ENCODE data around the gene PPFIA1.
"Not testable (repeated sequence)": the region's sequence is repeated elsewhere in the genome, so short reads cannot be mapped to it uniquely, and the experiment has no call there.

The PPFIA1 gene

DNA sequence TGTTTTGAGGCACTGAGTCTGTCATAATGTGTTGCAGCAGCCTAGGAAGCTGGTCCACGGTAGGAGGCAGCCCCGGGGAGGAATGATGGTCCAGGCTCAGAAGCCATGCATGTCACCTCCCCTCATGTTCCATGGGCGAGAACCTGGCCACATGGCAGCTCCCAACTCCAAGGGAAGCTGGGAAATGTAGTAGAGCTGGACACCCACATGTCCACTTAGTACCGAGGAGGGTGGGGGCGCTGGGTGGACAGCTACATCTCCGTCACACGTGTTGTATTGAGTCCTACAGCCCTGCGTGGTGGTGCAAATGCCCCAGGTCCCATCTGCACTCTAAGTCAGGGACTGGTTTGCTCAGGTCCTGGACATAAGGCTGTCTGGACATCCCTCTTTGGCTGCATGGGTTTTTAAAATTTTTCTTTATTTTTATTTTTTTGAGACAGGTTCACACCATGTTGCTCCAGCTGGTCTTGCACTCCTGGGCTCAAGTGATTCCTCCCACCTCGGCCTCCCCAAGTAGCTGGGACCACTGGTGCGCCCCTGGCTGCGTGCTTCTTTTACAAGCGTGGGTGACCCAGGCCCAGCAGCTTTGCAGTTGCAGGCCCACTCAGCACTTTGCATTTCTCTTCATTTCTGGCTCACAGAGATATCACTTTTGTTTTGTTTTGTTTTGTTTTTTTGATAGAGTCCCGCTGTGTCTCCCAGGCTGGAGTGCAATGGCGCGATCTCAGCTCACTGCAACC lies 123.9 kb downstream of the PPFIA1 start:
- DNase-seq (ENCODE audit: low read depth in 3 of 3): no peak

DNA sequence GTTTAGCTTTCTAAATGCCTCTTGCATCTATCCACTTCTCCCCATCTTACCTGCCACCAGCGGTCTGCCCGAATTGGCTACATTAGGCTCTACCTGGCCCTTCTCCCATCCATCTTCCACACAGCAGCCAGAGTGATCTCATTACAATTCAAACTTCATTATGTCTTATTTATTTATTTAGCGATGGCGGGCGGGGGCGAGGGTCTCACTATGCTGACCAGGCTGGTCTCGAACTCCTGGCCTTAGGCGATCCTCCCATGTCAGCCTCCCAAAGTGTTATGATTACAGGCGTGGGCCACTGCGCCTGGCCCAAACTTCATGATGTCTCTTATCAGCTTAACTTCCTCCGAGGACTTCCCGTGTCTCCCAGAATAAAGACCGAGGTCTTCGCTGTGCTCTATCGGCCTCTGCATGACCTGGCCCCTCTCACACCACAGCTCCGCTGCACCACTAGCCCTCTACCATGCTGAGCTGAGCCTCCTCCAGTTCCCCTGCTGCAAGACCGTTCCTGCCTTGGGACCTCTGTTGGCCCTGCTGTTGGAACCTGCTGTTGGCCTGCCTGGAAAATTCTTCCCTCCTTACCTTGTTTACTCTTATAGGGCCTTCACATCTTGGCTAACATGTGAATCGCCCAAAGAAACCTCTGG lies 127.0 kb downstream of the PPFIA1 start:
- DNase-seq (ENCODE audit: low read depth in 3 of 3): no peak

DNA sequence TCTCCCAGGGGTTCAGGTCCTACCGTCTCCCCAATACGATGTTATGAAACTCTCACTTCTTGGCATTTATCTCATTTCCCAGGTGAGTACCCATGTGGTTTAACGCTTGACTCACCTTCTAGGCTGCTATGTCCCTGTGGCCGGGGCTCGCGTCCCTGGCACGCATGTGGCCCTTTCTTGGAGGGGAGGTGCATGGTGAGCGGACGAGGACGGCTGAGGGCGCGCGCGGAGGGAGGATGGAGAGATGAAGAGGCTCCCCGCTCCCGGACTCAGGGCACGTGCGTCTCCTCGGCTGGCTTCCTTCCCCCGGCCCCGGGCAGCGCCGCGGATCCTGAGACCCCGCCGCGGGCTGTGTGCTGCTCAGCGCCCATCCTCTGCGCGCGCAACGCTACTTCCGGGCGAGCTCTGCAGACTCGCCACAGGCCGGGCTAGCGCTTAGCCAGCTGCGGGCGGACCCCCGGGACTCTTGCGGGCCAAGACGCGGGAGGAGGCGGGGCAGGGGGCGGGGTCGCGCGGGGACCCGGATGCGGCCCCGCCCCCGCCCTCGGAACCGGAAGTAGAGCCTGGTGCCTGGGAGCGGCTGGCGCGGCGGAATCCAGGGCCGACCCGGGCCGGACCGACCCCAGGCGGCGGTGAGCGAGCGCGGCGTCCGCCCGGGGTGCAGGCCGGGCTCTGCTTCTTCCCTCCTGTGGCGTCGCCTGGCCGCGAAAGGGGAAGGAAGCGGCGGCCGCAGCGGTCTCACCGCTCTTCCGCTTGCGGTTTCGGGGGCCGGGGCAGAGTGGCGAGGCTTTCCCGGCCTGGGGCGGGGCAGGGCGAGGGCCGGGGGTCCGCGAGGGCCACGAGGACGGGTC lies 127.7 kb downstream of the PPFIA1 start, which contains the start of gene CTTN:
CTTN (plus strand) TSS at position 547 of the 851 bp plus-strand sequence. CDS start 8,769 bp downstream, outside the sequence.
- DNase-seq (ENCODE audit: low read depth in 3 of 3): peak; percentile 34 to 77 (median 44)

DNA sequence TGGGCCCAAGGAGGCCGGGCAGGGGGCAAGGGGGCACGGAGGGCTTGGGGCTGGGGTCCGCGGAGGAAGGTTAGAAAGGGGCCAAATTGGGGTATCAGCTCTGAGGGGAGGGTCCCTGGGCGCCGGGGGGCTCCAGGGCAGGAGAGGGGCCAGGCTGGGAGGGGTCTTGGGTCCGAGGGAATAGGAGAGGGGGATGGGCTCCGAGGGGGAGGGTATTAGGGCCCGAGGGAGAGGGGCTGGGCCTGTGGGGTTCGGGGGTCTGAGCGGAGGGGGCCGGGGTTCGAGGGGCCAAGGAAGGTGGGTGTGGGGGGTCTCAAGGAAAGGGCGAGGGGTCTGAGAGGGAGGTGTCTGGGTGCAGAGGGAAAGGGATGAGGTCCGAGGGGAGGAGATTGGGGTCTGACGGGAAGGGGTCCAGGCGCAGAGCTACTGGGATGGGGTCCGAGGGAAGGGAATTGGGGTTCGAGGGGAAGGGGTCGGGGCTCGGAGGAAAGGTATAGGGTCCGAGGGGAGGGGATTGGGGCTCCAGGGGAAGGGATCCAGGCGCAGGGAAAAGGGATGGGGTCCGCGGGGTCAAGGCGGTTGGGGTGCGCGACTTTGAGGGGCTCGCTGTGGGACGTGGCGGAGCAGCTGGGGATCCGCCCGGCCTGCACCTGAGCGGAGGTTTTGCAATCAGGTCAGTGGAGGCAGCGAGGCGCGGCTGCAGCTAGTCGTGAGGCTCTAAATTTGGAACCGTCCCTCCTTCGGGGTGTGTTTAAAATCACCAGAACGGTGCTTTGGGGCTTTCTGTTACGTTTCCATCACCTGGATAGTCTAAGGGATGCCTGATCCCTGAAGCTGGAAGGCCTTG lies 128.6 kb downstream of the PPFIA1 start:
- DNase-seq (ENCODE audit: low read depth in 3 of 3): no peak

DNA sequence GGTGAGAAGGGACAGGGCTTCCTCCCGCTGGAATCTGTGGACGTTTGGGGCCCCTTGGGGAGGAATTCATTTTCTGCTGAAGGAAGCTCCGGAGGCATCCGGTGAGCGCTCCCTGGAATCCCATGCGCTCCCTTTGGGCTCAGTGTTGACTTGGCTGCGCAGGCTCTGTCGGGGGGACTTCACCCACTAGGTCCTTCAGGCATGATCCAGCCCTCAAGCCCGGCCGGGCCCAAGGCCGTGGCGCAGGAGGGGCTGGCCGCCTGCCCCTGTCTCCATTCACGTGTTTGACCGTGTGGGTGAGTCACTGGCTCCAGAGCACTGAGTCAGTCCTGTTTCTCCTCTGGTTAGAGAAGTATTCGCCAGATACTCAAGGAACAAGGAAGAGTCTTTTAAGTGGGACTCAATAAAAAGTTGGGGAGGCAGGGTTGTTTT lies 129.2 kb downstream of the PPFIA1 start:
- DNase-seq (ENCODE audit: low read depth in 3 of 3): no peak

DNA sequence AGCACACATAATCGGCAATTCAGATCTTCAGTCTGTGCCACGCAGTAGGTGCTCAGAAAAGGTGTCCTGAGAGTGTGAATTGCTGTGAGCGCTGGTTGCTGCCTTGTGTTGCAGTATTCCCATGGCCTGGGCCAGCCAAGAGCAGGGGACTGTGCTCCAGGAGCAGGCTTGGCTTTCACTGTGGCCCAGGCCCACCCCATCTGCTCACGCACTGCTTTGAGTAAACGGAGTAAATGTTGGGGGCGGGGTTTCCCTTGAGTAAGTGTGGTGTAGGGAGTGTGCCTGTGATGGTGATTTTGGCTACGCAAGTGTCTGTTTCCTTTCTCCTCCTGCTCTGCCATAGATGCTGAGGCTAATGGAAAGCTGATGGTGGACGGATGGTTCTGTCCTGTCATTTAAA lies 130.2 kb downstream of the PPFIA1 start:
- no peak for DNase-seq (ENCODE audit: low read depth in 3 of 3)

DNA sequence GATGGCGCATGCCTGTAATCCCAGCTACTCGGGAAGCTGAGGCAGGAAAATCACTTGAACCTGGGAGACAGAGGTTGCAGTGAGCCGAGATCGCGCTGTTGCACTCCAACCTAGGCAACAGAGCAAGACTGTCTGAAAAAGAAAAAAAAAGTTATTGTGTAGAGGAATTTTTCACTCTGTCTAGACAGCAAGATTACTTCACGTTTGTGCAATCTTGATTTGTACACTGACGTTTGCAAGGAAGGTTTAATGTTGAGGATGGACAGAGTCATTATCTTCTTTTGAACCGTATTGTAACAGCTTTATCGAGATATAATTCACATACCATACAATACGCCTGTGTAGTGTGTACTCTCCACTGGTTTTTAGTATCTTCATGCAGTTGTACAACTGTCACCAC lies 131.5 kb downstream of the PPFIA1 start:
- DNase-seq (ENCODE audit: low read depth in 3 of 3): no peak

DNA sequence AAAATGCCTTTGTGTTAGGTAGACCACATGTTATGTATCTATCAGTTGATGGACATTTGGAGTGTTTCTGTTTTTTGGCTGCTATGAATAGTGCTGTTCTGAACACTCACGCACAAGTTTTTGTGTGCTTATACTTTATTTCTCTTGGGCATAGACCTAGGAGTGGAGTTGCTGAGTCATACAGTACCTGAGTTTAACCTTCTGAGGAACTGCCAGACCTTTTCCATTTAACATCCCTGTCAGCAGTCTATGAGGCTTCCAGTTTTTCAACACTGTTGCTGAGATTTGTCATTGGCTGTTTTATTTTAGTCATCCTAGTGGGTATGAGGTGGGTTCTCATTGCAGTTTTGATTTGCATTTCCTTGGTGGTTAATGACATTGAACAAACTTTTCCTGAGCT lies 132.2 kb downstream of the PPFIA1 start:
- DNase-seq (ENCODE audit: low read depth in 3 of 3): no peak

DNA sequence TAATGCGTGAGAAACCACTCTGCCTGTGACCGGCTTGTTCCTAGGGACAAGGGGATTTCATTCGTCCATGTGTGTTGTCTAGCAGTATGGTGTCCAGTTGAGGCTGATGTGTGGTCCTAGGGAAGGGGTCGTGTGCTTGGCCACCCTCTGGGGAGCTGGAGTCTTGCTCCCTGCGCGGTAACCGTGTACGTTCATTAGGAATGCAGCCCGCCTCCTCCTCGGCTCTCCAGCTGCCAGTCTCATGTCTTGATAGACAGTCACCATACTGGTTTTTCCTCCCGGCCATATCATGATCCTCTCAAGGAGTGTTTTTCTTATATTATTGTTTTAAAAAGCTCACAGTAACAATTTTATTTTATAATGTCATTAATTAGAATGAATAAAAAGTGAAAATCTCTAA lies 133.8 kb downstream of the PPFIA1 start:
- no peak for DNase-seq (ENCODE audit: low read depth in 3 of 3)

DNA sequence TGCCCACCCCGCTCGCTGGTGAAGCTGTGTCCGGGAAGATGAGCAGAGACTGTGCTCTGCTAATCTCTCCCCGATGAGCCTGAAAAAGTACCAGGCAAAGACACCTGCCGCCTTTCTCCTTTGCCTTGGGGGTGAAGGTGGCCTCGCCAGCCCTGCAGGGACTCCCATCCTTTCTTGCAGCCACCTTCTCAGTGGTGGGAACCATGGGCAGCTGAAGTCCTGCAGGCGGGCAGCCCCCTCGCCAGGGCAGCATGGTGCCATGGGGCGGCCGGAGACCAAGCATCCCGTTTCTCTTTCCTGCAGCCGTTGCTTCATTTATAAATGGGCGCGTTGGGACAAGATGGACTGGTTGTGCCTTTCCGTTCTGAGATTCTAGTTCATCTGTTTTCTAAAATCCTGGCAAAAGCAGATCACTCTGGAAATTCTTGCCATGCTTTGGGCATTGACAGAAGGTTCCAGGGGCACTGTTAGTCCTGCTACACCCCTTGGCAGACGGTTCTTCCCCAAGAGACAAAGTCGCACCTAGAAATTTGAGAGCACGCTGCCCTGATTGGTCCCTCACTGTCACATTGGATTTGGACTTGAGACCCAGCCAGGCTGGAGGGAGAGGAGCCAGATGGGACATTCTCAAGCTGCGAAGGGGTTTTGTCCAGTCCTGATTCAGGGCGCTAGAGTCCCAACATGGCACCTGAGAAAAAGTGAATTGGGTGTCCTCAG lies 135.3 kb downstream of the PPFIA1 start:
- DNase-seq (ENCODE audit: low read depth in 3 of 3): no peak

DNA sequence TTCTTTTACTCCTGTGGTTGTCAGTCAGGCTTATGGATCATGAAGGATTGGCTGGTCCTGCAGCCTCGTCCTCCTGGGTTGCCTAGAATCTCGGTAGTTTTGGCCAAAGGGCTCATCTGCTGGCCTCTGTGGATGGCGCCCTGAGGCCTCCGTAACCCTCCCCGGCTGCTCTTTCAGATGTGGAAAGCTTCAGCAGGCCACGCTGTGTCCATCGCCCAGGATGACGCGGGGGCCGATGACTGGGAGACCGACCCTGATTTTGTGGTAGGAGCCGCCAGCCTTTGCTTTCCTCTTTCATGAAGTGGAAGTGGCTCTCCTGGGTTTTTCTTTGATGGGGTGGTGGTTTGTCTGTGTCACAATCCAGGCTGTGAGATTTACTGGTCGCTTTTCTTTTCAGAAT lies 136.6 kb downstream of the PPFIA1 start:
- no peak for DNase-seq (ENCODE audit: low read depth in 3 of 3)

DNA sequence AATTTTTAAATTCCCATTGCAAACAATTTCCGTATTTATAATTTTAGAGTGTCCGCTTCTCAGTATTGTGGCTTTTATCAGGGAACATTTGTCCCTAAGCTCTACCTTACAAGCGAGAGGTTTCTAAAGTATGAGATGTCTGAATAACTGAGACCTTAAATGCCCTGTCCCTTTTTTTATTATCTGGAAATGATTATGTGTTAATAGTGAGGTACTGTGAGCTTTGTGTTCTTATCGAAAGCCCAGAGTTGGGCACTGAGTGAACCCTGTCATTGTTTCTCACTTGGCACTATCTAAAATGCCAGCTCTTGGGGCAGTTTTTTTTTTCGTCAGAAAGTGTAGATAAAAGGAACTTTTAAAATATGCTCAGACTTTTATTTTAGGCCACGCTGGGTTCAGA lies 137.3 kb downstream of the PPFIA1 start:
- DNase-seq (ENCODE audit: low read depth in 3 of 3): no peak

DNA sequence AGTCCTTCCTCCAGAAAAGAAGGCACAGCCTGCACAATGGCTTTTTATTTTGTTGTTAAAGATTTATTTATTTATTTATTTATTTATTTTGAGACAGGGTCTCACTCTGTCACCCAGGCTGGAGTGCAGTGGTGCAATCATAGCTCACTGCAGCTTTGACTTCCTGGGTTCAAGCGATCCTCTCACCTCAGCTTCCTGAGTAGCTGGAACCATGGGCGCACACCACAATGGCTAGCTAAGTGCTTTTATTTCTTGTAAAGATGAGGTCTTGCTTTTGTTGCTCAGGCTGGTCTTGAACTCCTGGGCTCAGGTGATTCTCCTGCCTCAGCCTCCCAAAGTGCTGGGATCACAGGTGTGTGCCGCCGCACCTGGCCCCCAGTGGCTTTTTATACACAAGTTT lies 137.8 kb downstream of the PPFIA1 start:
- not testable (repeated sequence) for DNase-seq (ENCODE audit: low read depth in 3 of 3)

DNA sequence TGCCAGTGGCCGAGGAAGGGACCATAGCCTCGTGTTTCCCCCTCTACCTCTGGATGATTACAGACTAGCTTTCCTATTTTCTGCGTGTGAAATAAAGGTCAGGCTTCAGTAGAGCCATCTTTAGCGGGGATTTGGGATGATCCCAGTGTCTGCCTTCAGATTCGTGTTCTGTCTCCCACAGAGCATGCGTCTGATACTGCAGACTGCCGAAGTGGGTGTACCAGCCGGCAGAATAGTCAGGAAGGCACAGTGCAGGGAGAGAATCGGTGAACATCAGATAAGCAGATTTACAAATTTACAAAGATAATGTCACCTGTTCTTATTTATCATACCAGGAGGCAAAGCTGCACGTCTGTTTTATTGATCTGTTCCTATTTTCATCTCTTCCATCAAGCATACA lies 138.9 kb downstream of the PPFIA1 start:
- DNase-seq (ENCODE audit: low read depth in 3 of 3): no peak

DNA sequence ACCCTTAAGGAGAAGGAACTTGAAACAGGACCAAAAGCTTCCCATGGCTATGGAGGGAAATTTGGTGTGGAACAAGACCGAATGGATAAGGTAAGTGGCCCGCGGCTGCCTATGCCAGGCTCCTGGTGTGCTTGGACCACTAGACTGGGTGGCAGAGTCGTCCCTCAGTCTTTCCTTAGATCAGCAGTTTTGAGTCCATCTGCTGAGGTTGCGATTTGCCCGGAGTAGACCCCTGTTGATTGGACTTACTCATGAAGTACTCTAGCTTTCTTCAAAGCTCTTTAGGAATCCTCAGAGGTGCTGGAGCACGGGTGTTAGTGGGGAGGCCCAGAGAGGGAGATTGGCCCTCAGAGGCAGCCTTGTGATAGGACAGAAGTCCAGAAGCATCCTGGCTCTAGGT lies 139.4 kb downstream of the PPFIA1 start:
- DNase-seq (ENCODE audit: low read depth in 3 of 3): no peak

DNA sequence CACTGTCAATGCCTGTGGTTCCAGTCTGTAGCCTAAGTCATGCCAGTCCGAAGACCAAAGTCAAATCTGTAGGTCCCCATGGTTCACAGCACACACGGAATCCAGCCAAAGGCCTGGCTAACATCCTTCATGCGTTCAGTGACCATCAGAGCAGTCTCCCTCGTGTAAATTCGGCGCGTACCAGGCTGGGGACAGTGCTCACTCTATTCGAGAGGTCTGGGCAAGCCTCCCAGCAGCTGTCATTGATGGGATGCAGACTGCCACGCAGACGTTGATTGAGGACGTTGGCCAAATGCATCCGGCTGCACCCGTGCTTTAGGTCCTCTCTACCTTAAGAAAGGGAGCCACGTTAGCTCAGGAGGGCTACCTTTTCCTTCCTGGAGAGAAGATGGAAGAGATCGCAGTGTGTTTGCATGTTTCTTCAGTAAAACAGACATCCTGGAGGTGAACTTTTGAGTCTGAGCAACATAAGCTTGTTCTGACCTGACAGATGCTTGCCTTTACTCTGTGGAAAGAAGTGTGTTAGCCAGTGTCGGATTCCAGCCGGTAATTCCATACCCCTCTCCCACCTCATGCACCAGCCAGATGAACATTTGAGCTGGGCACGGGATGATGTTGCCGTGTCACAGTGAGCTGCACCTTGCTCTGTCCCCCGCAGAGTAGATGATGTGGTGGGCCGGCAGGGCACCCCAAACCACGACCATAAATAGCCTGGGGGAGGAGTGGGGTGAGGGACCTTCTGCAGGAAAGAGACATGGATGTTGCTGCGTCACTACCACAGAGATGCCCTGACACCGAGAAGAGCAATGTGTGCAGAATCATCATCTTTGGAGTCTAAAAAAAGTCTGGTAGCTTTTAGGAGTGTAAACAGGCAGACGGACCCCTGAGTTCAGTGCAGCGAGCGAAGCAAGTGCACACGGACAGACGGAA lies 140.1 kb downstream of the PPFIA1 start:
- DNase-seq (ENCODE audit: low read depth in 3 of 3): no peak

DNA sequence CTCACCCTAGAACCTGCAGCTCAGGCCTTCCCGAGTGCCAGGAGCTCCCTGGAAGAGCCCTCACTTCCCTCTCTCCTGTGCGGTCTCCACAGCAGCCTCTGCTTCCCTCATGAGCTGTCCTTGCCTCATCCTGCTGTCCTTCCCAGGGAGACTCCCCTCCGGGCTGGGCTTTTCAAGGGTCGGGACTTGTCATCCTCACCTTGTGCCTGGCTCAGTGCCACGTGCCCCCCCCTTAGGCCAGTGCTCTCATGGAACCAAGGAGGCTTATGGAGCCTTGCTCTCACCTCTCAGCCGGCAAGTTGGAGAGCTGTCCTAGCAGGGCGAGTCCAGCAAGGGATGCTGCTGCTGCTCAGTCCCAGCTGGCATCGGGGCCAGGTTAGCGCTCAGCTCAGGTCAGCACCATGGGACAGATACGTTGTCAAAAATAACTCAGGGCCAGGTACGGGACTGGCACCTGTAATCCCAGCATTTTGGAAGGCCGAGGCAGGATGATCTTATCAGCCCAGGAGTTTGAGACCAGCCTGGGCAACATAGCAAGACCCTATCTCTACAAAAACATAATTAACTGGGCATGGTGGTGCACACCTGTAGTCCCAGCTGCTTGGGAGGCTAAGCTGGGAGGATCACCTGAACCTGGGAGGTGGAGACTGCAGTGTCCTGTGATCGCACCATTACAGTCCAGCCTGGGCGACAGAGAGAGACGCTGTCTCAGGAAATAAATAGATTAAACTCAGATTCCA lies 141.4 kb downstream of the PPFIA1 start:
- no peak for DNase-seq (ENCODE audit: low read depth in 3 of 3)

DNA sequence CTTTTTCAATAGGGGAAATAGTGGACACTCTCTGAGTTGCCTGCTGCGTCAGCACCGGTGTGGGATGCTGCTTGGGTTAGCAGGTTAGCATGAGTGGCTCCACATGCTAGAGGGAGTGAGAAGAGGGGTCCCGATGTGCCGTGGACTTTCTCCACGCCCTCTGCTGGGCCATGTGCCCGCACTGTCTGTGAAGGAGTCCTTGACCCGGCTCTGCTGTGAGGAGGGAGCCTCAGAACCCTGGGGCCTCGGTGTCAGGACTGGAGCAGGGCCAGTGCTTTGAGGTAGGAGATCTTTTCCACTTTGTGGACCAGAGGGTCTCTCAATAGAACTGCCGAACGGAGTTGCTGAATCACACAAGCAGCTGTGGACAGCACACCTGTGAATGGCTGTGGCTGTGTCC lies 142.7 kb downstream of the PPFIA1 start:
- no peak for DNase-seq (ENCODE audit: low read depth in 3 of 3)

Measured in stimulated activated CD4-positive, alpha-beta T cell treated with anti-CD3 and anti-CD28 coated beads, TNF-alpha, amount 100 ng/mL, for 48 hours (primary cell).